HG03521 (cell line): ENCODE measurements around the gene ENOX1.

Experiments used
- ATAC-seq: cut with Tn5 transposase; IDR thresholded peaks from one replicate; pipeline ENCODE4 v1.9.1; 2021; ENCODE audit warnings: mild to moderate bottlenecking, moderate library complexity; ENCODE audit not compliant: unreplicated experiment

The ENOX1 gene

DNA sequence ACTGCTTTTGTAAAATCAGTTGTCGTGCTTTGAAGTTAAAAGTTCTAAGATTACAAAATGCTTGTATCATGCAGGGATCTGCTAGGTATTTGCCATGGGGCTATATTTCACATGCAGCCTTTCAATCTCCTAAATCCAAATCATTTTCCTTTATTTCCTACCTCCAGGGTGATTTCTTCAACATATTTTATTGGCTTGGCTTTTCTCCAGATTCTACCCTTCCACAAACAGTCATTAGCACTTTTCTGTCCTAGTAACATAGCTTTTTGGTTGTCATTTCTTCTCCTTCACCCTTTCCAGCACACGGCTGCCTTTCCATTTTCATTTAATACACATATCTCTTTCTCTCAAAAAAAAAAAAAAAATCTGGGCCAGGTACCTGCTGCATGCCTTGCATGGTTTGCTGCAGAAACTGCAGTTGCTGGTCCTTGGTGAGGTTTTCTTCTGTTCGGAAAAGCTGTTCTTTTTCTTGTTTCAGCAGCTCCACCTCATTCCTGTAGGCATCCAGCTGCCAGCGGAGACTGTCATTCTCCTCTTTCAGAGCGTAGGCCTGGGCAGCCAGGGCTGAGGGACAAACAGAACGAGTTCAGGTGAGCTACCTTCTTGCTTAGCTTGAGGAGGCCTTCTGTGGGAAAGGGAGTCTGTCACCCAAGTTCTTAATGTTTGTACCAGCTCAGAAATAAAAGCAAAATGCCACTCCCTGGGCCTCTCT lies 488.6 kb downstream of the ENOX1 start:
- no peak for ATAC-seq

- ATAC-seq, result no peak
Observed at GRCh38 chr13:43295825-43296564, 490.8 kb downstream of the ENOX1 start.

DNA sequence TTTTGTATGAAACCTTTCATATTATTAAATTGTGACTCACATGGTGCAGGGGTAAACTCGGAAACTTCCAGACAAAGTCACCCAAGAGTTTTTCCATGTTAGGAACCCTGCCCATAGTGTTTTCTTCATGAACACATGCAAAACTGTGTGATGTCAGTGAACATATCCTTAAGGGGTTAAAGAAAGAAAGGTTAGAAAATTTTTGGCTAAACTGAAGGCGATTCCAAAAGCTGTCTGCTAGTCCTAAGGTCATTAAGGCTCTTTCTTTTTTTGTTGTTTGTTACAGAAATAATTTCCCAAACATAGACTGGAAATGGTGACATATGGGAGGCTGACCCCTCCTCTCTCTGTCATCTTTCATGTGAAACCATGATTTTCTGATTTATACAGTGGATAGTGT lies 491.5 kb downstream of the ENOX1 start:
- no peak for ATAC-seq

- no peak for ATAC-seq
Observed at GRCh38 chr13:43294412-43294811, 492.4 kb downstream of the ENOX1 start.

DNA sequence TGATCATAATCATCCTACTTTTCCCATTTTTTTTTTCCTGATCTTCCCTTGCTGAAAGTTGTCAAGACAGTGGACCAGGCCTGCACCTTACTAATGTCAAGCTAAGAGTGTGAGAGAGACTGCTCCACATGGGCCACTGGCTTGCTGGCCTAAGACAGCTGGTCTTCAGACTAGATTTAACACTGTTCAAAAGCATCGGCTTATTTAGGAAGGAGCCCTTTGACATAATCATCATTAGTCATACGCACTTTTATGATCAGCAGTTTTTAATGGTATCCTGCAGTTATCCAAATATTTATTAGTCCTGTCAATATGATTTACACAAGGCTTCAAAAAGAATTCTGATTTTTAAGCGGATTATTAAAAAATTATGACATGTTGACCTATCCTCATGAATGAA lies 492.8 kb downstream of the ENOX1 start:
- ATAC-seq, result no peak

DNA sequence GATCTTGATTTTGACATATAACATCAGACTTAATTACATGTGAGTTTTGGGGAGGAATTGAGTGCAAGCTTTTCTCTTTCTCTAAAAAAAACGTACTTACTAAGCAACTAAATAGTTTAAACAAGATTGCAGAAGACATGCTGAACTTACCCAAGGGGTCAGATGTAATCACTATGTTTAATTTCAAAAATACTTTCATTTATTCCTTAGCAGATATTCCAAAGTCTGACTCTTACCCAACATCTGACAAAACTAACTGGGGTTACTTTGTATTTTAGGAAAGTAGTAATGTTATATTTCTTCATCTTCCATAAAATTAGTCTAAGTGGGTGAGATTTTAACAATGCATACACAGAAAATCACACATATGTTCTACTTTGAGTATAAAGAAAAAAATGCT lies 493.2 kb downstream of the ENOX1 start:
- no peak for ATAC-seq

GRCh38 chr13:43293008-43293407 lies 493.8 kb downstream of the ENOX1 start:
- no peak for ATAC-seq

- no peak for ATAC-seq
Observed at GRCh38 chr13:43291287-43292060, 495.3 kb downstream of the ENOX1 start.

- no peak for ATAC-seq
Observed at GRCh38 chr13:43289470-43290255, 497.1 kb downstream of the ENOX1 start.

GRCh38 chr13:43286751-43287150 lies 500.0 kb downstream of the ENOX1 start:
- no peak for ATAC-seq

GRCh38 chr13:43285933-43286597 lies 500.7 kb downstream of the ENOX1 start:
- ATAC-seq, result no peak

DNA sequence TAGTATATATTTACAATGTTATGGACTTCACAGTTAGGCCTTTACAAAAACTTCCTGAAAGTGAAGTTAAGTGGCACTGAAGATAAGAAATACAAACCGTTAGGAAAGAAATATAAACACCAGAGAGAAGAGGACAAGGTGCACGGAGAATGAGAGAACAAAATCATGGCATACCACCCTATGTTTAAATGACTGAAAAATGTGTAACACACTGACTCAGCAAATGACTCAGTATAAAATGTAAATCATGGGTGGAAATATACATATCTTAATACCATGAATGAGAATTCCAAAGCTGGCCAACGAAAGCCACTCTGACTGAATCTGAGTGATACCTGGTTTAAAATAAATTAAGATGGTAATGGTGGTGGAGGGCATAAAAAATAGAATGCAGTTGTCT lies 502.6 kb downstream of the ENOX1 start:
- ATAC-seq, result no peak

- no peak for ATAC-seq
Observed at GRCh38 chr13:43279696-43280095, 507.1 kb downstream of the ENOX1 start.

DNA sequence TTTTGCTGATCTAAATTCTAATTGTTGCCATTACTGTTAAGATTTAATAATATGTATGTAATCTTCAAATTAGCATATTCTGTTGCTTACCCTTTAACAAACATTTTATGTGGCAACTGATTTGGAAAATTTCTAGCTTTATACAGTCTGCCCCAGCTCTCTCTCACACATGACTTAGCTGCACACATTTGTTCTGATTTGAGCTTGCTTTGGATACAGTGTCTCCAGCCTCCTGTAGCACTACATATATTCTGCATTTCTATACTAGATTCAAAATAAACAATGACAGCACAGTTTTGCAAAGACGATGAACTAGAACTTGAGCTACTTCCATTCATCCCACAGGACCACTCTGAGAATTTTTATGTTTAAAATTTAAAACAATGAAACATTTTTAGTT lies 508.6 kb downstream of the ENOX1 start:
- ATAC-seq, result no peak

DNA sequence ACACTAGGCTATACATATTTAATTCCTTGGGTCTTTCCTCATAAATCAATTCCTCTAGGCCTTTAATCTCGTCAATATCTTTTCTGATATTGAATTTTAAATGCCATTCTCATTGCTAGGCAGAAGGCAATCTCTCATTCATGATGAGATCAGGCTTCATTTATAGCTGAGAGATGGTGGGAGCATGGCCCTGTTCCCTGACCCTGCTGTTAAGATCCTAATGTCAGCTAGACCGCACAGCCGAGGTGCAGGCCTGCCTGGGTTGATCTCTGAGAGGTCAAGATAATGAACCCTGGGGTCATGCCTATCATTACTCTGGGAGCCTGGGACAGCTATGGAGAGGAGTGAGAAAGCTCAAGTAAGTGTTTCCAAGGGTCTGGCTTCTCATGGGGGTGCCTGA lies 509.6 kb downstream of the ENOX1 start:
- no peak for ATAC-seq

GRCh38 chr13:43274881-43275280 lies 511.9 kb downstream of the ENOX1 start:
- no peak for ATAC-seq

GRCh38 chr13:43273362-43273761 lies 513.4 kb downstream of the ENOX1 start:
- no peak for ATAC-seq

- ATAC-seq, result no peak
Observed at GRCh38 chr13:43272851-43273250, 513.9 kb downstream of the ENOX1 start.

- ATAC-seq, result no peak
Observed at GRCh38 chr13:43271152-43271551, 515.6 kb downstream of the ENOX1 start.

DNA sequence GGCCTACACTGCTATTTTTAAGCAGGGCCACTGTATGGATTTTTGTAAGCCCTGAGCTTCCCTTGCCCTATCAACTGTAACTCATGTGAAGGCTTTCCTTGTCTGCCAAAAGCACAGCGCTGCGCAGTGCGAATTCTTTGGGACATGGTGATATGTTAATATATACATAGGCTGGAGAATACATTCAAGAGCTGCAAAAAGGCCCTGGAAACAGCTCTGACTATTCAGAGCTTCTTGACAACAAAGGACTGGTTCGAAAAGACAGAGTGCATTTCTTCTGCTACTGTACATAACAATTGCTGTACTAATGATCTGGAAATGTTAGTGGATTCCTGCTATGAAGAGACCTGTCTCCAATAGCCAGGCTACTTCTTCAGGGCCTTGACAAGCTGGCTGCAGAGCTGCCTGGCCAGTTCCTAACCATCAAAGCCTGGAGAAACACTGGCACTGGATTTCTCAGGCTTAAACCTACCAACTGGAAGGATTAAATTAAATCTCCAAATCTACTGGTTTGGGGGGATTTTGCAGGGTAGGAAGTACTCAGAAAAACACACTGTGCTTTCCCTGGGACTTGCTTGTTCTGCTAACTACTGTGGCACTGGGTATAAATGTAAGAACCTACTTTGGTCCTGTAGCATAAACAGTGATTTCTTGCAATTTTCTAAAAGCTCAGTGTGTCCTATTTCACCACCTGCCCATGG lies 516.5 kb downstream of the ENOX1 start:
- ATAC-seq, result no peak
